ENCODE results near the gene PLCXD3.

DNA sequence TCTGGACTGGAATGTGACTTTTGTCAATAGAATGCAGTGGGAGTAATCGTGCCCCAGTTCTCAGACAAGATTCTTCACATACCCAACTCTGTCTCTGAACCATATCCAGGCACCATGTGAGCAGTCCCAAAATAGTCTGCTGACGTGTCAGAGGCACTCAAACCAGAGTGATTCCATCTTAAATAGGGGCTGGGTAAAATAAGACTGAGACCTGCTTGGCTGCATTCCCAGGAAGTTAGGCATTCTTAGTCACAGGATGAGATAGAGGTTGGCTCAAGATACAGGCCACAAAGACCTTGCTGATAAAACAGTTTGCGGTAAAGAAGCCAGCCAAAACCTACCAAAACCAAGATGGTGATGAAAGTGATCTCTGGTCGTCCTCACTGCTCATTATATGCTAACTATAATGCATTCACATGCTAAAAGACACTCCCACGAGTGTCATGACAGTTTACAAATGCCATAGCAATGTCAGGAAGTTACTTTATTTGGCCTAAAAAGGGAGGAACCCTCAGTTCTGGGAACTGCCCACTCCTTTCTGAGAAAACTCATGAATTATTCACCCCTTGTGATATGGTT, 16.9 kb upstream of the PLCXD3 start:
- TF ChIP-seq EP300 (IDR thresholded peaks at IDR 0.05; ENCODE audit: borderline replicate concordance in 1 of 2, low read depth in 1 of 2, low read length in 1 of 2) (peak in 1 of 2 experiments; percentile 98; a peak in 2 of 4 replicates), TEAD4 (IDR thresholded peaks at IDR 0.05; ENCODE audit: borderline replicate concordance, insufficient read depth) (peak; percentile 96), SIN3A (IDR thresholded peaks at IDR 0.05; ENCODE audit: borderline replicate concordance, low read depth, low read length) (no peak)
- TF ChIP-seq, protein P1, sequence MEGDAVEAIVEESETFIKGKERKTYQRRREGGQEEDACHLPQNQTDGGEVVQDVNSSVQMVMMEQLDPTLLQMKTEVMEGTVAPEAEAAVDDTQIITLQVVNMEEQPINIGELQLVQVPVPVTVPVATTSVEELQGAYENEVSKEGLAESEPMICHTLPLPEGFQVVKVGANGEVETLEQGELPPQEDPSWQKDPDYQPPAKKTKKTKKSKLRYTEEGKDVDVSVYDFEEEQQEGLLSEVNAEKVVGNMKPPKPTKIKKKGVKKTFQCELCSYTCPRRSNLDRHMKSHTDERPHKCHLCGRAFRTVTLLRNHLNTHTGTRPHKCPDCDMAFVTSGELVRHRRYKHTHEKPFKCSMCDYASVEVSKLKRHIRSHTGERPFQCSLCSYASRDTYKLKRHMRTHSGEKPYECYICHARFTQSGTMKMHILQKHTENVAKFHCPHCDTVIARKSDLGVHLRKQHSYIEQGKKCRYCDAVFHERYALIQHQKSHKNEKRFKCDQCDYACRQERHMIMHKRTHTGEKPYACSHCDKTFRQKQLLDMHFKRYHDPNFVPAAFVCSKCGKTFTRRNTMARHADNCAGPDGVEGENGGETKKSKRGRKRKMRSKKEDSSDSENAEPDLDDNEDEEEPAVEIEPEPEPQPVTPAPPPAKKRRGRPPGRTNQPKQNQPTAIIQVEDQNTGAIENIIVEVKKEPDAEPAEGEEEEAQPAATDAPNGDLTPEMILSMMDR (IDR thresholded peaks at IDR 0.05): no peak
- TF ChIP-seq, protein P2, sequence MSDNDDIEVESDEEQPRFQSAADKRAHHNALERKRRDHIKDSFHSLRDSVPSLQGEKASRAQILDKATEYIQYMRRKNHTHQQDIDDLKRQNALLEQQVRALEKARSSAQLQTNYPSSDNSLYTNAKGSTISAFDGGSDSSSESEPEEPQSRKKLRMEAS (IDR thresholded peaks at IDR 0.05; ENCODE audit: low read depth): peak; percentile 61; the same call in 1 of the 2 replicates

Data from SK-N-SH (cell line).